ENCODE data around the gene XRCC3. TPM values are rescaled to one million over a fixed set of nuclear protein-coding genes. Genes with fewer than 3 reads are reported as not detected.

The XRCC3 gene
- total RNA-seq, 4 donors from 2014 or later: 9.5 to 14.7 (median 12.3) TPM

DNA sequence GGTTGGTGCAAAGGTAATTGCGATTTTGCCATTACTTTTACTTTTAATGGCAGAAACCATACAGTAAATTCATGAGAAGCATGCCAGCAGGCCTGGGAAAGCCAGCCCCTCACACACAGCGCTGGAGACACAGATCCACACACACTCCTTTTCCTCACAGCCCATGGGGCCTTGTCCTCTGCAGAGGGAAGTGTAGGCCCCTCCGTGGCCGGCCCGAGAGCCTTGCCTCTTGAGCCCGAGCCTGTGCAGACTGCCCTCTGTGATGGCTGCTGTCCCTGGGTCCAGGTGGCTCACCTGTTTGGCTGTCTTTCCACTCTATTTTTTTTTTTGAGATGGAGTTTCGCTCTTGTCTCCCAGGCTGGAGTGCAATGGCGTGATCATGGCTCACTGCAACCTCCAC lies 39.3 kb downstream of the XRCC3 start:
- intact Hi-C loops (cut with DNase I; ENCODE audit: low total_unique reads): no loop called here
- no peak overlapping the region for H3K4me3 ChIP-seq (ENCODE audit: low read depth, poor library complexity, severe bottlenecking)
- DNase-seq (ENCODE audit: low spot score in 2 of 2): no peak
- TF ChIP-seq POLR2A (IDR thresholded peaks at IDR 0.05): no peak
- TF ChIP-seq, protein P1, sequence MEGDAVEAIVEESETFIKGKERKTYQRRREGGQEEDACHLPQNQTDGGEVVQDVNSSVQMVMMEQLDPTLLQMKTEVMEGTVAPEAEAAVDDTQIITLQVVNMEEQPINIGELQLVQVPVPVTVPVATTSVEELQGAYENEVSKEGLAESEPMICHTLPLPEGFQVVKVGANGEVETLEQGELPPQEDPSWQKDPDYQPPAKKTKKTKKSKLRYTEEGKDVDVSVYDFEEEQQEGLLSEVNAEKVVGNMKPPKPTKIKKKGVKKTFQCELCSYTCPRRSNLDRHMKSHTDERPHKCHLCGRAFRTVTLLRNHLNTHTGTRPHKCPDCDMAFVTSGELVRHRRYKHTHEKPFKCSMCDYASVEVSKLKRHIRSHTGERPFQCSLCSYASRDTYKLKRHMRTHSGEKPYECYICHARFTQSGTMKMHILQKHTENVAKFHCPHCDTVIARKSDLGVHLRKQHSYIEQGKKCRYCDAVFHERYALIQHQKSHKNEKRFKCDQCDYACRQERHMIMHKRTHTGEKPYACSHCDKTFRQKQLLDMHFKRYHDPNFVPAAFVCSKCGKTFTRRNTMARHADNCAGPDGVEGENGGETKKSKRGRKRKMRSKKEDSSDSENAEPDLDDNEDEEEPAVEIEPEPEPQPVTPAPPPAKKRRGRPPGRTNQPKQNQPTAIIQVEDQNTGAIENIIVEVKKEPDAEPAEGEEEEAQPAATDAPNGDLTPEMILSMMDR (IDR thresholded peaks at IDR 0.05): no peak
- WGBS, 2 donors: 96% methylated on average over 8 of the region's 8 CpGs

DNA sequence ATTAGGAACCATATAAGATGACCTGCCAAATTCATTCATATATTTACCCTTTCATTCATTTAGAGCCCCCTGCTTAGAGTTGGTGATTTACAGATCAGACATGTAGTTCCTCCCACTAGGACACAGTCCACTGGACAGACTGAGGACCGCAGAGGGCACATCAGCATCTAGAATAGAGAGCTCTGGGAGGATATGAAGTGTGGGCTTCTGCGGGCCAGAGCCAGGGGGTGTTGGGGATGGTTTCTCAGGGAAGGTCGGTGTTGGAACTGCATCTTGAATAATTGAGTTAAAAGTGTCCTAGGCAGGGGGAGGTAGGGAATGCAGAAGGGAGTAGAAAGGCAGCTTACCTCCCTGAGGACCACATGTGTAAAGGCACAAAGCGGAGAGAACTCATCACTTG lies 43.3 kb downstream of the XRCC3 start:
- TF ChIP-seq POLR2A (IDR thresholded peaks at IDR 0.05): no peak
- TF ChIP-seq, protein P1 (IDR thresholded peaks at IDR 0.05): no peak
- WGBS, 2 donors: 90 to 92% methylated on average over 4 of the region's 4 CpGs
- no peak for DNase-seq (ENCODE audit: low spot score in 2 of 2)
- H3K4me3 ChIP-seq (ENCODE audit: low read depth, poor library complexity, severe bottlenecking): no peak overlapping the region
- intact Hi-C loops (cut with DNase I; ENCODE audit: low total_unique reads): no loop called here

GRCh38 chr14:103669370-103669769 lies 45.9 kb downstream of the XRCC3 start:
- TF ChIP-seq, protein P1 (IDR thresholded peaks at IDR 0.05): no peak
- no peak for TF ChIP-seq POLR2A (IDR thresholded peaks at IDR 0.05)
- no peak for DNase-seq (ENCODE audit: low spot score in 2 of 2)
- H3K4me3 ChIP-seq (ENCODE audit: low read depth, poor library complexity, severe bottlenecking): no peak overlapping the region
- intact Hi-C loops (cut with DNase I; ENCODE audit: low total_unique reads): no loop called here
- WGBS, 2 donors: 96% methylated on average over 2 of the region's 2 CpGs

DNA sequence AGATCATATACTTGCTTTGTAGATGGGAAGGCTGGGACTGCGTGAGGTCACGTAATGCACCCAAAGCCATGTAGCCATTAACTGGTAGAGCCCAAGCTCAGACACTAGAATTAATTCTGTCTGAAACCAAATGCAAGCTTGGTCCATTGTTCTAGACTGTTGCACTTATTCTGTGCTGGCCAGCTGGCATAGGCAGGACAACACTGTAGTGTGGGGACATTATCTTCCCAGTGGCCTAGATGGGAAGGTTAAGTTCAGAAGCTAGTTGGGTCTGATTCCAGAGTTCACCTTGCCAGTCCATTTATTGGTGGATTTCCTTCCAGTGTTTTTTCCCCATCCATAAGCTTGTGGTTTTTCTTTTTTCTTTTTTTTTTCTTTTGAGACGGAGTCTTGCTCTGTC lies 47.1 kb downstream of the XRCC3 start:
- intact Hi-C loops (cut with DNase I; ENCODE audit: low total_unique reads): no loop called here
- no peak overlapping the region for H3K4me3 ChIP-seq (ENCODE audit: low read depth, poor library complexity, severe bottlenecking)
- TF ChIP-seq POLR2A (IDR thresholded peaks at IDR 0.05): no peak
- TF ChIP-seq, protein P1 (IDR thresholded peaks at IDR 0.05): no peak
- 96 to 98% methylated on average over 3 of the region's 3 CpGs for WGBS, 2 donors
- DNase-seq (ENCODE audit: low spot score in 2 of 2): no peak

- 90 to 92% methylated on average over 4 of the region's 4 CpGs for WGBS, 2 donors
- no peak overlapping the region for H3K4me3 ChIP-seq (ENCODE audit: low read depth, poor library complexity, severe bottlenecking)
- TF ChIP-seq POLR2A (IDR thresholded peaks at IDR 0.05): no peak
- TF ChIP-seq, protein P1 (IDR thresholded peaks at IDR 0.05): no peak
- no peak for DNase-seq (ENCODE audit: low spot score in 2 of 2)
- intact Hi-C loops (cut with DNase I; ENCODE audit: low total_unique reads): no loop called here
Observed at GRCh38 chr14:103667671-103668070, 47.6 kb downstream of the XRCC3 start.

DNA sequence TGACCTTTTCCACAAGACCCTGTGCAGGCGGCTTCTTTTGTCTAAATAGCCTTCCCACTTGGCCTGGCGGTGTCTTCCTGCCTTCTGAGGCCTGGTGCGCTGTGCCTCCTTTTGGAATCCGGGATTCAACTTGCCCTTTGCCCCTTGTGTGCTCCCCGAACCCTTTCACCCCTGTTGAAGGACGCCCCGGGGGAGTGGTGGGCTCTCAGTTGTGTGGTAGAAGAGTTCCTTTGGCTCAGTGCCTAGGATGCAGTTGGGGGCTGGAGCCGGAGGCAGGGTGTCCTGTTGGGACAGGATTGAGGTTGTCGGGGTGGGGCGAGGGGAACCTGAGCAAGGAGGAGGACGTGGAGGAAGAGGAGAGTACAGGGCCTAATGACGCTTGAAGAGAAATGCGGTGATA lies 51.7 kb downstream of the XRCC3 start:
- H3K4me3 ChIP-seq (ENCODE audit: low read depth, poor library complexity, severe bottlenecking): no peak overlapping the region
- 80 to 88% methylated on average over 13 of the region's 13 CpGs for WGBS, 2 donors
- no peak for TF ChIP-seq POLR2A (IDR thresholded peaks at IDR 0.05)
- TF ChIP-seq, protein P1 (IDR thresholded peaks at IDR 0.05): no peak
- DNase-seq (ENCODE audit: low spot score in 2 of 2): no peak
- intact Hi-C loops (cut with DNase I; ENCODE audit: low total_unique reads): no loop called here

All from lower leg skin (tissue), 4 donors.